Measurements from ENCODE around the gene ZNF343. TPM values are rescaled to one million over a fixed set of nuclear protein-coding genes. Genes with fewer than 3 reads are reported as not detected.

Gene ZNF343
- total RNA-seq, 1 experiment from 2014 or later: 12.0 TPM

DNA sequence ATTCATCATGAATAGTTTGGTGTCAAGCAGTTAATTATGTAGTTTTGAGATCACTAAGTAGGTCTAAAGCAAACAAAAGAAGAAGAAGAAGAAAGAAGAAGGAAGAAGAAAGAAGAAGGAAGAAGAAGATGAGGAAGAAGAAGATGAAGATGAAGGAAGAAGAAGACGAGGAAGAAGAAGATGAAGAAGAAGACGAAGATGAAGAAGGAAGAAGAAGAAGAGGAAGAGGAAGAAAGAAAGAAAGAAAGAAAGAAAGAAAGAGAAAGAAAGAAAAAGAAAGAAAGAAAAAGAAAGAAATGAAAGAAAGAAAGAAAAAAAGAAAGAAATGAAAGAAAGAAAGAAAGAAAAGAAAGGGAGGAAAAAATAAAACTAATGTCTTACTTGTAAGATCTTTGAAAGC lies 36.9 kb upstream of the ZNF343 start:
- ChIA-PET RAD21 (ENCODE audit: low non-redundant PET in 1 of 2, low total read pairs in 2 of 2, uncharacterized antibody in 2 of 2, unreplicated experiment in 2 of 2) (no interaction called here), CTCF (no interaction called here), POLR2A (interaction anchor here (1.2 kb wide), 1 partner anchor 21 kb away, joined by 3 read pairs; no protein-coding TSS in a partner anchor)
- Histone ChIP-seq H3K9me2 (ENCODE audit: insufficient read depth) (no peaks in the 10 kb centered on the region), H3K4me3 (replicated peaks in 1 of 2; ENCODE audit: low read depth in 1 of 2, low read length in 2 of 2) (no peak overlapping the region), H3K27me3 (ENCODE audit: insufficient read depth, low read length) (peaks cover 4% of the 10 kb centered on the region; the same call in 1 of the 2 replicates), H3K4me1 (ENCODE audit: control insufficient read depth in 1 of 2, insufficient read depth in 2 of 2, low read length in 2 of 2) (no peaks in the 10 kb centered on the region), H2AFZ (ENCODE audit: low read depth, low read length, poor library complexity, severe bottlenecking) (no peak overlapping the region), H3K36me3 (ENCODE audit: control insufficient read depth in 1 of 2, insufficient read depth in 2 of 2, low read length in 2 of 2) (no peaks in the 10 kb centered on the region), H3K4me2 (ENCODE audit: low read length) (no peak overlapping the region), H3K9me3 (ENCODE audit: control insufficient read depth in 1 of 2, insufficient read depth in 1 of 2, low read depth in 1 of 2, low read length in 2 of 2) (no peaks in the 10 kb centered on the region), H3K9ac (ENCODE audit: low read length) (no peak overlapping the region), H3K79me2 (ENCODE audit: insufficient read depth, low read length) (no peaks in the 10 kb centered on the region), H3K27ac (ENCODE audit: low read depth, low read length) (no peak overlapping the region), H4K20me1 (ENCODE audit: insufficient read depth) (no peaks in the 10 kb centered on the region)
- intact Hi-C loops (cut with micrococcal nuclease): no loop called here
- ATAC-seq: no peak
- TF ChIP-seq CBX3 (IDR thresholded peaks at IDR 0.05; ENCODE audit: low read depth): no peak
- TF ChIP-seq EZH2 (IDR thresholded peaks at IDR 0.05): no peak
- TF ChIP-seq SP1 (IDR thresholded peaks at IDR 0.05; ENCODE audit: low read depth): no peak
- TF ChIP-seq POLR2A (IDR thresholded peaks at IDR 0.05; ENCODE audit: borderline replicate concordance, extremely low read depth, insufficient read depth, insufficient read length): no peak
- TF ChIP-seq FOSL1 (IDR thresholded peaks at IDR 0.05; ENCODE audit: low read depth): no peak
- TF ChIP-seq EGR1 (IDR thresholded peaks at IDR 0.05; ENCODE audit: low read depth): no peak
- TF ChIP-seq, protein P1, sequence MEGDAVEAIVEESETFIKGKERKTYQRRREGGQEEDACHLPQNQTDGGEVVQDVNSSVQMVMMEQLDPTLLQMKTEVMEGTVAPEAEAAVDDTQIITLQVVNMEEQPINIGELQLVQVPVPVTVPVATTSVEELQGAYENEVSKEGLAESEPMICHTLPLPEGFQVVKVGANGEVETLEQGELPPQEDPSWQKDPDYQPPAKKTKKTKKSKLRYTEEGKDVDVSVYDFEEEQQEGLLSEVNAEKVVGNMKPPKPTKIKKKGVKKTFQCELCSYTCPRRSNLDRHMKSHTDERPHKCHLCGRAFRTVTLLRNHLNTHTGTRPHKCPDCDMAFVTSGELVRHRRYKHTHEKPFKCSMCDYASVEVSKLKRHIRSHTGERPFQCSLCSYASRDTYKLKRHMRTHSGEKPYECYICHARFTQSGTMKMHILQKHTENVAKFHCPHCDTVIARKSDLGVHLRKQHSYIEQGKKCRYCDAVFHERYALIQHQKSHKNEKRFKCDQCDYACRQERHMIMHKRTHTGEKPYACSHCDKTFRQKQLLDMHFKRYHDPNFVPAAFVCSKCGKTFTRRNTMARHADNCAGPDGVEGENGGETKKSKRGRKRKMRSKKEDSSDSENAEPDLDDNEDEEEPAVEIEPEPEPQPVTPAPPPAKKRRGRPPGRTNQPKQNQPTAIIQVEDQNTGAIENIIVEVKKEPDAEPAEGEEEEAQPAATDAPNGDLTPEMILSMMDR (IDR thresholded peaks at IDR 0.05 in 2 of 3, conservative IDR thresholded peaks at IDR 0.05 in 1 of 3; ENCODE audit: borderline replicate concordance in 1 of 3, insufficient read depth in 1 of 3, low read depth in 2 of 3, low read length in 2 of 3): no peak
- TF ChIP-seq RAD21 (IDR thresholded peaks at IDR 0.05; ENCODE audit: low read depth): no peak
- no peak for TF ChIP-seq YY1 (IDR thresholded peaks at IDR 0.05; ENCODE audit: extremely low read depth, insufficient replicate concordance, low read depth, low read length)
- TF ChIP-seq EZH2phosphoT487 (IDR thresholded peaks at IDR 0.05; ENCODE audit: borderline replicate concordance): no peak
- TF ChIP-seq ELF1 (IDR thresholded peaks at IDR 0.05; ENCODE audit: borderline replicate concordance, low read depth): no peak
- TF ChIP-seq, protein P2, sequence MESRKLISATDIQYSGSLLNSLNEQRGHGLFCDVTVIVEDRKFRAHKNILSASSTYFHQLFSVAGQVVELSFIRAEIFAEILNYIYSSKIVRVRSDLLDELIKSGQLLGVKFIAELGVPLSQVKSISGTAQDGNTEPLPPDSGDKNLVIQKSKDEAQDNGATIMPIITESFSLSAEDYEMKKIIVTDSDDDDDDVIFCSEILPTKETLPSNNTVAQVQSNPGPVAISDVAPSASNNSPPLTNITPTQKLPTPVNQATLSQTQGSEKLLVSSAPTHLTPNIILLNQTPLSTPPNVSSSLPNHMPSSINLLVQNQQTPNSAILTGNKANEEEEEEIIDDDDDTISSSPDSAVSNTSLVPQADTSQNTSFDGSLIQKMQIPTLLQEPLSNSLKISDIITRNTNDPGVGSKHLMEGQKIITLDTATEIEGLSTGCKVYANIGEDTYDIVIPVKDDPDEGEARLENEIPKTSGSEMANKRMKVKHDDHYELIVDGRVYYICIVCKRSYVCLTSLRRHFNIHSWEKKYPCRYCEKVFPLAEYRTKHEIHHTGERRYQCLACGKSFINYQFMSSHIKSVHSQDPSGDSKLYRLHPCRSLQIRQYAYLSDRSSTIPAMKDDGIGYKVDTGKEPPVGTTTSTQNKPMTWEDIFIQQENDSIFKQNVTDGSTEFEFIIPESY (IDR thresholded peaks at IDR 0.05; ENCODE audit: extremely low read depth, insufficient replicate concordance, low read length): no peak
- TF ChIP-seq, protein P3, sequence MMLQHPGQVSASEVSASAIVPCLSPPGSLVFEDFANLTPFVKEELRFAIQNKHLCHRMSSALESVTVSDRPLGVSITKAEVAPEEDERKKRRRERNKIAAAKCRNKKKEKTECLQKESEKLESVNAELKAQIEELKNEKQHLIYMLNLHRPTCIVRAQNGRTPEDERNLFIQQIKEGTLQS (IDR thresholded peaks at IDR 0.05): no peak
- BruUV-seq (replicated peaks): no TSS peak
- no peak for DNase-seq (ENCODE audit: low read depth, low spot score)
